ENCODE measurements around the gene ST8SIA6.

- TF ChIP-seq, protein P1, sequence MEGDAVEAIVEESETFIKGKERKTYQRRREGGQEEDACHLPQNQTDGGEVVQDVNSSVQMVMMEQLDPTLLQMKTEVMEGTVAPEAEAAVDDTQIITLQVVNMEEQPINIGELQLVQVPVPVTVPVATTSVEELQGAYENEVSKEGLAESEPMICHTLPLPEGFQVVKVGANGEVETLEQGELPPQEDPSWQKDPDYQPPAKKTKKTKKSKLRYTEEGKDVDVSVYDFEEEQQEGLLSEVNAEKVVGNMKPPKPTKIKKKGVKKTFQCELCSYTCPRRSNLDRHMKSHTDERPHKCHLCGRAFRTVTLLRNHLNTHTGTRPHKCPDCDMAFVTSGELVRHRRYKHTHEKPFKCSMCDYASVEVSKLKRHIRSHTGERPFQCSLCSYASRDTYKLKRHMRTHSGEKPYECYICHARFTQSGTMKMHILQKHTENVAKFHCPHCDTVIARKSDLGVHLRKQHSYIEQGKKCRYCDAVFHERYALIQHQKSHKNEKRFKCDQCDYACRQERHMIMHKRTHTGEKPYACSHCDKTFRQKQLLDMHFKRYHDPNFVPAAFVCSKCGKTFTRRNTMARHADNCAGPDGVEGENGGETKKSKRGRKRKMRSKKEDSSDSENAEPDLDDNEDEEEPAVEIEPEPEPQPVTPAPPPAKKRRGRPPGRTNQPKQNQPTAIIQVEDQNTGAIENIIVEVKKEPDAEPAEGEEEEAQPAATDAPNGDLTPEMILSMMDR (conservative IDR thresholded peaks at IDR 0.05 in 1 of 2, IDR thresholded peaks at IDR 0.05 in 1 of 2; ENCODE audit: extremely low read depth in 1 of 2, insufficient read depth in 1 of 2, low read depth in 1 of 2, low read length in 2 of 2) = no peak
- TF ChIP-seq EZH2 (IDR thresholded peaks at IDR 0.05; ENCODE audit: borderline replicate concordance, low read length) = no peak
Measured at GRCh38 chr10:17479015-17479615, 24.7 kb upstream of the ST8SIA6 start.
